Fibroblast of lung (primary cell): ENCODE data around the gene CLDN4. TPM values are rescaled to one million over a fixed set of nuclear protein-coding genes. Genes with fewer than 3 reads are reported as not detected.
A peak's percentile ranks its signal among the peaks of the same experiment; 100 is the strongest.
"Not testable (repeated sequence)": the region's sequence is repeated elsewhere in the genome, so short reads cannot be mapped to it uniquely, and the experiment has no call there.

Experiments used
- DNase-seq, 2 donors: peaks; one replicate each; pipeline versions ENCODE4 v3.0.0 to v3.0.0-alpha.2; 2010; ENCODE audit warnings: low read depth in 2 of 2
- H2AFZ ChIP-seq: 2 replicates; pipeline ENCODE4 v1.5.1; 2012; ENCODE audit warnings: low read length, control low read depth, inconsistent platforms
- H3K27ac ChIP-seq: 2 replicates; pipeline ENCODE4 v1.5.1; 2011; ENCODE audit warnings: low read length, control low read depth; ENCODE audit not compliant: insufficient read depth
- H3K27me3 ChIP-seq: 2 replicates; pipeline ENCODE4 v1.5.1; 2011; ENCODE audit warnings: mild to moderate bottlenecking, low read length; ENCODE audit not compliant: control insufficient read depth, insufficient read depth
- H3K36me3 ChIP-seq: 2 replicates; pipeline ENCODE4 v1.5.1; 2011; ENCODE audit warnings: low read length; ENCODE audit not compliant: control insufficient read depth, insufficient read depth
- H3K4me1 ChIP-seq: 2 replicates; pipeline ENCODE4 v1.5.1; 2011; ENCODE audit warnings: low read length; ENCODE audit not compliant: control insufficient read depth, insufficient read depth; ENCODE audit errors: extremely low read depth
- H3K4me2 ChIP-seq: 2 replicates; pipeline ENCODE4 v1.5.1; 2011; ENCODE audit warnings: low read length, control low read depth; ENCODE audit not compliant: insufficient read depth; ENCODE audit errors: extremely low read depth
- H3K4me3 ChIP-seq, 4 experiments: fragments of 200-600 bp in 1 of 4; sonication (generic) in 1 of 4; replicated peaks in 1 of 4; 2 replicates each; pipeline ENCODE4 v1.5.1; 2011 to 2016; ENCODE audit warnings: low read length in 4 of 4, low read depth in 3 of 4, mild to moderate bottlenecking in 3 of 4, control low read depth in 2 of 4, inconsistent platforms in 1 of 4, mixed read lengths in 1 of 4; ENCODE audit not compliant: insufficient read depth in 1 of 4; ENCODE audit errors: control extremely low read depth in 1 of 4
- H3K79me2 ChIP-seq: 2 replicates; pipeline ENCODE4 v1.5.1; 2012; ENCODE audit warnings: mild to moderate bottlenecking, low read length, inconsistent platforms; ENCODE audit not compliant: control insufficient read depth, insufficient read depth
- H3K9ac ChIP-seq: 2 replicates; pipeline ENCODE4 v1.5.1; 2011; ENCODE audit warnings: mild to moderate bottlenecking, low read length, control low read depth; ENCODE audit not compliant: insufficient read depth
- H3K9me3 ChIP-seq: 2 replicates; pipeline ENCODE4 v1.5.1; 2012; ENCODE audit warnings: low read depth, low read length; ENCODE audit not compliant: control insufficient read depth, insufficient read depth
- H4K20me1 ChIP-seq: 2 replicates; pipeline ENCODE4 v1.5.1; 2011; ENCODE audit warnings: low read length; ENCODE audit not compliant: control insufficient read depth, insufficient read depth; ENCODE audit errors: extremely low read depth
- EZH2 ChIP-seq: IDR thresholded peaks from 2 replicates; pipeline ENCODE4 v1.5.1; 2012; ENCODE audit warnings: low read length, control low read depth, mild to moderate bottlenecking; ENCODE audit errors: missing control alignments
- polyA plus RNA-seq, 2 donors: library from polyadenylated mRNA; depleted of rRNA in 1 of 2; stranded (reverse) in 1 of 2; unstranded in 1 of 2; fragments of >200 nt; gene quantifications; 2 replicates each; pipeline ENCODE4 v1.2.1, GENCODE V29; 2011 to 2012; ENCODE audit warnings: missing spikeins in 1 of 2
- total RNA-seq: library from RNA; depleted of rRNA; stranded (reverse); fragments of >200 nt; gene quantifications from 2 replicates; pipeline ENCODE4 v1.2.1, GENCODE V29; 2014
- TF ChIP-seq, protein P1 (sequence below), 2 donors: IDR thresholded peaks in 1 of 2; conservative IDR thresholded peaks in 1 of 2; 1 replicate in 1 of 2; 2 replicates in 1 of 2; pipeline ENCODE4 v1.5.1; 2011 to 2012; ENCODE audit warnings: low read length in 2 of 2, control low read depth in 1 of 2, inconsistent platforms in 1 of 2, low read depth in 1 of 2, mild to moderate bottlenecking in 1 of 2

Gene CLDN4
- total and polyA plus RNA-seq, 2 donors (not counting 1 experiment from before 2014, with no cell fraction given) = under 0.01 to 0.51 TPM

DNA sequence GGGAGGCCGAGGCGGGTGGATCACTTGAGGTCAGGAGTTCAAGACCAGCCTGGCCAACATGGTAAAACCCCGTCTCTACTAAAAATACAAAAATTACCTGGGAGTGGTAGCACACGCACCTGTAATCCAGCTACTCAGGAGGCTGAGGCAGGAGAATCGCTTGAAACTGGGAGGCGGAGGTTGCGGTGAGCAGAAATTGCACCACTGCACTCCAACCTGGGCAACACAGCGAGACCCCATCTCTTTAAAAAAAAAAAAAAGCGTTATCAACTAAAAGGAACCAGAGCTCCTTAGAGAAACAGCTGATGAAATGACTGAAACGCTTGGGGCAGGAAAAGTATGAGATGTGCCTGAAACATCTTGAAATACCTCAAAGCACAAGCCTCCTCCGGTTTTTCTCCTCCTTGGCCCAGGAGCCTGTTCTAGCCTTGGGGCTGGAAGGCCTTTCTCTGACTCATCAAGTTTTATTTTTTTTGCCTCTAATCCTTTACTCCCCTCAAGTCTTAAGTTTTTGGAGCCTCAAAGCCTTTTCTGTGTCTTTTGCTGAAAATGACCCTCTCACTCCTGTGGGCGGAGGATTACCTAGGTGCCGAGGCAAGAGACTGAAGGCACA lies 14.2 kb downstream of the CLDN4 start:
- H3K9ac ChIP-seq = no peak overlapping the region
- H3K4me2 ChIP-seq = peak overlapping the region; percentile 23

DNA sequence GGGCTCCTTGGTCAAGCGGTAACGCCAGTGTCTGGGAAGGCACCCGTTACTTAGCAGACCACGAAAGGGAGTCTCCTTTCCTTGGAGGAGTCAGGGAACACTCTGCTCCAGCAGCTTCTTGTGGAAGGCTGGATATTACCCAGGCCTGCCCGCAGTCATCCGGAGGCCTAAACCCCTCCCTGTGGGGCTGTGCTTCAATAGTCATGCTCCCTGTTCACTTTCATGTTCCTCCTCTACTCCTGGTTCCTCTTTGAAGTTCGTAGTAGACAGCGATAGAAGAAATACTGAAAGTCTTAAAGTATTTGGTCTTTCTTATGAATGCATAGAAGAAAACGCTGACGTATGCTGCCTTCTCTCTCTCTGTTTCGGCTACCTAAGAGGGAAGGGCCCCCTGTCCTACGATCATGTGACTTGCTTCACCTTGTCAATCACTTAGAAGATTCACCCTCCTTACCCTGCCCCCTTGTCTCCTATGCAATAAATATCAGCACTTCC lies 15.0 kb downstream of the CLDN4 start:
- not testable (repeated sequence) for H3K79me2 ChIP-seq, H3K36me3 ChIP-seq, H2AFZ ChIP-seq, H3K4me3 ChIP-seq, H3K27ac ChIP-seq, H3K9me3 ChIP-seq, H4K20me1 ChIP-seq, DNase-seq, H3K4me2 ChIP-seq, H3K27me3 ChIP-seq, H3K9ac ChIP-seq
- H3K4me1 ChIP-seq = peaks cover 14% of the 10 kb centered on the region

More for the DNA sequence above, 14.2 kb downstream of the CLDN4 start:
- peak; percentile 31 to 62 for DNase-seq
- TF ChIP-seq, protein P1, sequence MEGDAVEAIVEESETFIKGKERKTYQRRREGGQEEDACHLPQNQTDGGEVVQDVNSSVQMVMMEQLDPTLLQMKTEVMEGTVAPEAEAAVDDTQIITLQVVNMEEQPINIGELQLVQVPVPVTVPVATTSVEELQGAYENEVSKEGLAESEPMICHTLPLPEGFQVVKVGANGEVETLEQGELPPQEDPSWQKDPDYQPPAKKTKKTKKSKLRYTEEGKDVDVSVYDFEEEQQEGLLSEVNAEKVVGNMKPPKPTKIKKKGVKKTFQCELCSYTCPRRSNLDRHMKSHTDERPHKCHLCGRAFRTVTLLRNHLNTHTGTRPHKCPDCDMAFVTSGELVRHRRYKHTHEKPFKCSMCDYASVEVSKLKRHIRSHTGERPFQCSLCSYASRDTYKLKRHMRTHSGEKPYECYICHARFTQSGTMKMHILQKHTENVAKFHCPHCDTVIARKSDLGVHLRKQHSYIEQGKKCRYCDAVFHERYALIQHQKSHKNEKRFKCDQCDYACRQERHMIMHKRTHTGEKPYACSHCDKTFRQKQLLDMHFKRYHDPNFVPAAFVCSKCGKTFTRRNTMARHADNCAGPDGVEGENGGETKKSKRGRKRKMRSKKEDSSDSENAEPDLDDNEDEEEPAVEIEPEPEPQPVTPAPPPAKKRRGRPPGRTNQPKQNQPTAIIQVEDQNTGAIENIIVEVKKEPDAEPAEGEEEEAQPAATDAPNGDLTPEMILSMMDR (conservative IDR thresholded peaks at IDR 0.05 in 1 of 2, IDR thresholded peaks at IDR 0.05 in 1 of 2; ENCODE audit: low read depth in 1 of 2, low read length in 2 of 2) = no peak
- no peak for TF ChIP-seq EZH2
- Histone ChIP-seq H3K27ac (no peak overlapping the region), H3K79me2 (no peaks in the 10 kb centered on the region), H3K4me1 (peaks cover 11% of the 10 kb centered on the region), H4K20me1 (no peaks in the 10 kb centered on the region), H3K36me3 (no peaks in the 10 kb centered on the region), H2AFZ (no peak overlapping the region), H3K4me3 (no peak overlapping the region), H3K27me3 (no peaks in the 10 kb centered on the region), H3K9me3 (no peaks in the 10 kb centered on the region)

DNA sequence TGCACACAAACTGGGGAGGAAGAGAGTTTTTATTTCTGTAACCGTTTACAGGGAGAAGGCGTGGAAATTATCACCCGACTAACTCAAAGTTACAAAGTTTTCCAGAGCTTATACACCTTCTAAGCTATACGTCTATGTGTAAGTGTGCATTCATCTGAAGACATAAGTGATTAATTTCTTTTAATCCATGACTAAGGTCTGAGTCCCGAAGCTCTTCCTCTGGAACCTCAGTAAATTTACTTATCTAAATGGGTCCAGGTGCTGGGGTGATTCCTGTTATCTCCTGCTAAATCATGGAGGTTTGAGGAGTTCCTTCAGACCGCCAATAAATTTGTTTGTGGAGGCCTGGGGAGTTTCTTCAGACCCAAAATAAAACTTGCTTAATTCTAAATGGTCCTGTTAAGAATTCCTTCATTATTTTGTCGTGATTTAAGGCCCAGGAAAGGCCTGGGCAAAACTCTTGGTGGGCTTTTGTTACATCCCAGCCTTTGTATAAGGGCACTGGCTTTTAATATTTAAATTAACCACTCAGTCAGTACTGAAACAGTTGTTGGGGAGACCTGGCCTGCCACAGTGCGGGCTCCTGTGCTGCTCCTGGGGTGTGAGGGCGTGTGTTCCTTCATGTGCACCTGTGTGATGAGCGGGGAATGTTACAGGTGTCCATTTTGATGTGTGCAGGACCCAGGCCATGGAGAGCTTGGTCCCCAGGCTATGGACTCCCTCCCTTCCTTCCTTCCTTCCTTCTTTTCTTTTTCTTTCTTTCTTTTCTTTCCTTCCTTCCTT lies 17.3 kb downstream of the CLDN4 start:
- H4K20me1 ChIP-seq = no peaks in the 10 kb centered on the region
- H3K9me3 ChIP-seq = no peaks in the 10 kb centered on the region
- no peaks in the 10 kb centered on the region for H3K79me2 ChIP-seq
- H3K9ac ChIP-seq = no peak overlapping the region
- H3K36me3 ChIP-seq = no peaks in the 10 kb centered on the region
- no peak overlapping the region for H3K4me2 ChIP-seq
- H3K27ac ChIP-seq = no peak overlapping the region
- peaks cover 14% of the 10 kb centered on the region for H3K4me1 ChIP-seq
- TF ChIP-seq, protein P1 (conservative IDR thresholded peaks at IDR 0.05 in 1 of 2, IDR thresholded peaks at IDR 0.05 in 1 of 2; ENCODE audit: low read depth in 1 of 2, low read length in 2 of 2) = no peak
- no peak for TF ChIP-seq EZH2
- DNase-seq = peak in 1 of 2 donors; percentile 34
- H3K4me3 ChIP-seq = no peak overlapping the region
- H2AFZ ChIP-seq = no peak overlapping the region
- H3K27me3 ChIP-seq = no peaks in the 10 kb centered on the region
